Measurements from ENCODE around the gene MEIKIN. TPM values are rescaled to one million over a fixed set of nuclear protein-coding genes. Genes with fewer than 3 reads are reported as not detected.

The MEIKIN gene
- polyA plus RNA-seq, 1 donor from 2014 or later, result not detected

GRCh38 chr5:131943916-131944315 is 1.5 kb downstream of the MEIKIN start:
- no peaks in the 10 kb centered on the region for H3K79me2 ChIP-seq (replicated peaks; ENCODE audit: insufficient read depth, low read length)
- H3K36me3 ChIP-seq (ENCODE audit: insufficient read depth, low read length), result no peaks in the 10 kb centered on the region
- no peaks in the 10 kb centered on the region for H4K20me1 ChIP-seq (ENCODE audit: insufficient read depth)
- no peak for TF ChIP-seq SMC3 (conservative IDR thresholded peaks at IDR 0.05; ENCODE audit: poor library complexity)
- no peak for TF ChIP-seq RAD21 (conservative IDR thresholded peaks at IDR 0.05)
- no peak for TF ChIP-seq EZH2 (IDR thresholded peaks at IDR 0.05; ENCODE audit: borderline replicate concordance, insufficient read depth, low read length, poor library complexity, severe bottlenecking)
- TF ChIP-seq REST (IDR thresholded peaks at IDR 0.05; ENCODE audit: borderline replicate concordance), result no peak
- TF ChIP-seq, protein P1, sequence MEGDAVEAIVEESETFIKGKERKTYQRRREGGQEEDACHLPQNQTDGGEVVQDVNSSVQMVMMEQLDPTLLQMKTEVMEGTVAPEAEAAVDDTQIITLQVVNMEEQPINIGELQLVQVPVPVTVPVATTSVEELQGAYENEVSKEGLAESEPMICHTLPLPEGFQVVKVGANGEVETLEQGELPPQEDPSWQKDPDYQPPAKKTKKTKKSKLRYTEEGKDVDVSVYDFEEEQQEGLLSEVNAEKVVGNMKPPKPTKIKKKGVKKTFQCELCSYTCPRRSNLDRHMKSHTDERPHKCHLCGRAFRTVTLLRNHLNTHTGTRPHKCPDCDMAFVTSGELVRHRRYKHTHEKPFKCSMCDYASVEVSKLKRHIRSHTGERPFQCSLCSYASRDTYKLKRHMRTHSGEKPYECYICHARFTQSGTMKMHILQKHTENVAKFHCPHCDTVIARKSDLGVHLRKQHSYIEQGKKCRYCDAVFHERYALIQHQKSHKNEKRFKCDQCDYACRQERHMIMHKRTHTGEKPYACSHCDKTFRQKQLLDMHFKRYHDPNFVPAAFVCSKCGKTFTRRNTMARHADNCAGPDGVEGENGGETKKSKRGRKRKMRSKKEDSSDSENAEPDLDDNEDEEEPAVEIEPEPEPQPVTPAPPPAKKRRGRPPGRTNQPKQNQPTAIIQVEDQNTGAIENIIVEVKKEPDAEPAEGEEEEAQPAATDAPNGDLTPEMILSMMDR (IDR thresholded peaks at IDR 0.05; ENCODE audit: poor library complexity, severe bottlenecking), result no peak
- TF ChIP-seq TAF1 (IDR thresholded peaks at IDR 0.05; ENCODE audit: low read depth), result no peak
- no peak for TF ChIP-seq MXI1 (conservative IDR thresholded peaks at IDR 0.05; ENCODE audit: poor library complexity, severe bottlenecking)
- no peak for TF ChIP-seq EP300 (conservative IDR thresholded peaks at IDR 0.05; ENCODE audit: poor library complexity, severe bottlenecking)
- no peak for TF ChIP-seq POLR2AphosphoS5 (IDR thresholded peaks at IDR 0.05)
- no peak overlapping the region for H3K4me2 ChIP-seq (ENCODE audit: low read length)
- no peaks in the 10 kb centered on the region for H3K9me2 ChIP-seq (ENCODE audit: insufficient read depth, low read length)
- no peak overlapping the region for H2AFZ ChIP-seq (ENCODE audit: low read depth, low read length)
- no peaks in the 10 kb centered on the region for H3K9me3 ChIP-seq (ENCODE audit: low read length)
- no peak overlapping the region for H3K4me3 ChIP-seq (ENCODE audit: low read length)
- H3K9ac ChIP-seq (ENCODE audit: low read length), result no peak overlapping the region
- H3K27ac ChIP-seq (ENCODE audit: low read length), result no peak overlapping the region
- H3K27me3 ChIP-seq (ENCODE audit: insufficient read depth, low read depth, low read length), result no peaks in the 10 kb centered on the region
- H3F3A ChIP-seq (ENCODE audit: insufficient read depth, low read length, poor library complexity, severe bottlenecking), result no peaks in the 10 kb centered on the region

DNA sequence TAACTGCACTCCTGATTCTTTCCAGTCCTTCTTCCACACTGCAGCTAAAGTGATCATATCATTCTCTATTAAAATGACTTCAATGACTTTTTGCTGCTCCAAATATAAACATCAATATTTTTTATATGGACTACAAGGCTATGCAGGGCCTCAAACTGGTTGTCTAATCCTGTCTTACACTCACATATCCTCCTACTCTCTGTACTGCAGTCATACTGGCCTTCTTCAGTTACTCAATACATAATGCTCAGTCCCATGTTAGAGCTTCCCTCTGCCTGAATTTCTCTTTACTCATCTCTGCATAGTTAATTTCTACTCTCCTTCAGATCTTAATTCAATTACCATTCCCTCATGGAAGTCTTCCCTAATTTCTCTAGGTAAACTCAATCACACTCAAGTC is 3.4 kb downstream of the MEIKIN start:
- Histone ChIP-seq H3K9me3 (ENCODE audit: low read length) (no peaks in the 10 kb centered on the region), H3K4me2 (ENCODE audit: low read length) (no peak overlapping the region), H3K79me2 (replicated peaks; ENCODE audit: insufficient read depth, low read length) (no peaks in the 10 kb centered on the region), H2AFZ (ENCODE audit: low read depth, low read length) (no peak overlapping the region), H3K27ac (ENCODE audit: low read length) (no peak overlapping the region), H3K27me3 (ENCODE audit: insufficient read depth, low read depth, low read length) (no peaks in the 10 kb centered on the region), H3F3A (ENCODE audit: insufficient read depth, low read length, poor library complexity, severe bottlenecking) (no peaks in the 10 kb centered on the region), H3K9me2 (ENCODE audit: insufficient read depth, low read length) (no peaks in the 10 kb centered on the region), H3K4me3 (ENCODE audit: low read length) (no peak overlapping the region), H3K36me3 (ENCODE audit: insufficient read depth, low read length) (no peaks in the 10 kb centered on the region), H4K20me1 (ENCODE audit: insufficient read depth) (no peaks in the 10 kb centered on the region), H3K9ac (ENCODE audit: low read length) (no peak overlapping the region)
- TF ChIP-seq EZH2 (IDR thresholded peaks at IDR 0.05; ENCODE audit: borderline replicate concordance, insufficient read depth, low read length, poor library complexity, severe bottlenecking), result no peak
- TF ChIP-seq REST (IDR thresholded peaks at IDR 0.05; ENCODE audit: borderline replicate concordance), result no peak
- TF ChIP-seq EP300 (conservative IDR thresholded peaks at IDR 0.05; ENCODE audit: poor library complexity, severe bottlenecking), result no peak
- no peak for TF ChIP-seq RAD21 (conservative IDR thresholded peaks at IDR 0.05)
- no peak for TF ChIP-seq POLR2AphosphoS5 (IDR thresholded peaks at IDR 0.05)

Measured in neural cell (in vitro differentiated cells).